NCI-H187 (cell line): ENCODE measurements around the gene TMEM167B.
"Not testable (repeated sequence)": the region's sequence is repeated elsewhere in the genome, so short reads cannot be mapped to it uniquely, and the experiment has no call there.

ENCODE experiments used
- DNase-seq, 2 experiments: peaks; one replicate each; lab custom pipeline; 2025; lab: John Stamatoyannopoulos, UW

TMEM167B gene

GRCh38 chr1:109090196-109091077 is at the start of gene TMEM167B:
TMEM167B (plus strand) TSS chr1:109090764; CDS start chr1:109090873, 109 bp downstream.
- DNase-seq: peak; percentile 53 to 84

GRCh38 chr1:109040989-109041620 is 49.5 kb upstream of the TMEM167B start:
- DNase-seq: no peak

GRCh38 chr1:109041621-109042468 is 48.7 kb upstream of the TMEM167B start, which contains the start of gene WDR47:
WDR47 (minus strand) TSS chr1:109042102; CDS start chr1:109023512, 18,590 bp downstream.
- DNase-seq: peak; percentile 85 to 94

GRCh38 chr1:109045595-109045994 is 45.0 kb upstream of the TMEM167B start:
- no peak for DNase-seq

- no peak for DNase-seq
Measured at GRCh38 chr1:109046671-109047070, 43.9 kb upstream of the TMEM167B start.

- DNase-seq: no peak
Measured at GRCh38 chr1:109047339-109047738, 43.2 kb upstream of the TMEM167B start.

- DNase-seq: no peak
Measured at GRCh38 chr1:109048335-109048734, 42.2 kb upstream of the TMEM167B start.

- DNase-seq: no peak
Measured at GRCh38 chr1:109050228-109050995, 40.2 kb upstream of the TMEM167B start.

- not testable (repeated sequence) for DNase-seq
Measured at GRCh38 chr1:109052145-109052544, 38.4 kb upstream of the TMEM167B start.

GRCh38 chr1:109056064-109056463 is 34.5 kb upstream of the TMEM167B start:
- DNase-seq: no peak

- DNase-seq: no peak
Measured at GRCh38 chr1:109059026-109059425, 31.5 kb upstream of the TMEM167B start.

- no peak for DNase-seq
Measured at GRCh38 chr1:109060707-109061106, 29.9 kb upstream of the TMEM167B start.

- no peak for DNase-seq
Measured at GRCh38 chr1:109061183-109061582, 29.4 kb upstream of the TMEM167B start.

GRCh38 chr1:109065137-109065536 is 25.4 kb upstream of the TMEM167B start:
- no peak for DNase-seq

GRCh38 chr1:109067883-109068282 is 22.7 kb upstream of the TMEM167B start:
- DNase-seq: no peak

GRCh38 chr1:109069294-109069693 is 21.3 kb upstream of the TMEM167B start:
- DNase-seq: no peak

GRCh38 chr1:109075531-109076490 is 14.8 kb upstream of the TMEM167B start, which contains the start of gene TAF13:
TAF13 (minus strand) TSS chr1:109076003; CDS start chr1:109075947, 56 bp downstream.
- peak; percentile 73 to 79 for DNase-seq

GRCh38 chr1:109078317-109078716 is 12.2 kb upstream of the TMEM167B start:
- no peak for DNase-seq

GRCh38 chr1:109079240-109079622 is 11.3 kb upstream of the TMEM167B start:
- no peak for DNase-seq

- DNase-seq: no peak
Measured at GRCh38 chr1:109080441-109081082, 10.0 kb upstream of the TMEM167B start.
